HUES64 (cell line): ENCODE results near the gene DENND6A.

ENCODE experiments used
- H3K27ac ChIP-seq: 2 replicates; pipeline ENCODE4 v1.7.0; 2013; ENCODE audit warnings: low read depth, low read length, inconsistent platforms
- H3K27me3 ChIP-seq: 2 replicates; pipeline ENCODE4 v1.6.1; 2013; ENCODE audit warnings: mild to moderate bottlenecking, low read length; ENCODE audit not compliant: insufficient read depth
- H3K36me3 ChIP-seq: 2 replicates; pipeline ENCODE4 v1.6.1; 2013; ENCODE audit warnings: mild to moderate bottlenecking, low read length; ENCODE audit not compliant: insufficient read depth
- H3K4me1 ChIP-seq: 2 replicates; pipeline ENCODE4 v1.6.1; 2013; ENCODE audit warnings: mild to moderate bottlenecking, low read length, moderate library complexity; ENCODE audit not compliant: insufficient read depth
- H3K4me3 ChIP-seq: 2 replicates; pipeline ENCODE4 v1.5.1; 2013; ENCODE audit warnings: mild to moderate bottlenecking, low read length, moderate library complexity
- H3K9ac ChIP-seq: 2 replicates; pipeline ENCODE4 v1.6.1; 2013; ENCODE audit warnings: mild to moderate bottlenecking, low read depth, low read length
- H3K9me3 ChIP-seq: 2 replicates; pipeline ENCODE4 v1.6.1; 2013; ENCODE audit warnings: low read depth, low read length; ENCODE audit not compliant: insufficient read depth
- whole genome bisulfite sequencing: fragments of 150-250, 120-280 bp; methylation state at CpG from one replicate; pipeline ENCODE4 v1.1.7; 2013; ENCODE audit warnings: missing lambda C conversion rate; 5-methylcytosine and 5-hydroxymethylcytosine counted together

DENND6A gene

DNA sequence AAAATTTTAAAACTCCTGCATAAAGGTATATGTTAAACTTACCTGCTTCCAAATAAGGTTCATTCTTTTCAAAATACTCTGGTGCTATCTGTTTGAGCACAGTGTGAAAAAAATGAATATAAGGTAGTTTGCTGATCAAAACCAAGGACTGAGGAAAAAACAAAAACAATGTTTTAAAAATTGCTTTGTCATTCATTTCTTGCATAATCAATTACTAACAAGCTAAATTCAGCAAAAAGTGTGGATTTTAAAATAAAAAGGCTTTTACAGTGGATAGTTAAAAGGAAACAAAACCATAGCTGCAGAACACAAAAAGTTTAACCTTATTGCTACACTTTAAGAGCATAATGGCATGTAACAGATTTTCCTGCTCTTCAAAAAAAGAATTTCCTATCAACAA lies 31.5 kb downstream of the DENND6A start:
- Histone ChIP-seq H3K4me3 (no peak overlapping the region), H3K36me3 (peaks cover 69% of the 10 kb centered on the region), H3K4me1 (peaks cover 14% of the 10 kb centered on the region), H3K27me3 (no peaks in the 10 kb centered on the region), H3K9me3 (no peaks in the 10 kb centered on the region), H3K27ac (no peak overlapping the region), H3K9ac (no peak overlapping the region)

DNA sequence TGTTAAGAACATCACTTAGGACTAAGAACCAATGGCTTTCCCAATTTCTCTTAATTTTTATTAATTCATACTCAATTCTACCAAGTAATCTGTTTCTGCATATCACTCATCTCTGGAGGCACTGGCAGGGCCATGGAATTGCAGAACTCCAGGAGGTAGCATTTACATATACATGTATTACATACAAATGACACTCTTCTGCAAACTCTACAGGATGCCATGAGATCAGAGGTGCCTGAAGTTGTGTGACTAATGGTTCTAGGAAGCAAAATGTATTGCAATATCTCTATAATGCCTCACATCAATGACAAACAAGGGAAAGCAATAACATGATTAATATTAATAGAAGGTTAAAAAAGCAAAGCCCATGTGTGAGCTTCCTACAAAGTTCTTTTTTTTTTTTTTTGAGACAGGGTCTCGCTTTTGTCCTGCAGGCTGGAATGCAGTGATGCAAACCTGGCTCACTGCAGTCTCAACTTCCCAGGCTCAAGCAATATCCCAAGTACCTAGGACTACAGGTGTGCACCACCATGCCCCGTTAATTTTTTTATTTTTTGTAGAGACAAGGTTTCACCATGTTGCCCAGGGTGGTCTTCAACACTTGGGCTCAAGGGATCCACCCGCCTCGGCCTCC lies 33.0 kb downstream of the DENND6A start:
- Histone ChIP-seq H3K9ac (0 out of 2 replicates have a peak overlapping the region, but pooled peaks have one; percentile 24), H3K27ac (peak overlapping the region; percentile 64; the same call in 1 of the 2 replicates), H3K4me3 (no peak overlapping the region), H3K4me1 (peaks cover 14% of the 10 kb centered on the region), H3K27me3 (no peaks in the 10 kb centered on the region), H3K9me3 (no peaks in the 10 kb centered on the region), H3K36me3 (peaks cover 66% of the 10 kb centered on the region)
- WGBS = 91% methylated on average over 4 of the region's 4 CpGs

DNA sequence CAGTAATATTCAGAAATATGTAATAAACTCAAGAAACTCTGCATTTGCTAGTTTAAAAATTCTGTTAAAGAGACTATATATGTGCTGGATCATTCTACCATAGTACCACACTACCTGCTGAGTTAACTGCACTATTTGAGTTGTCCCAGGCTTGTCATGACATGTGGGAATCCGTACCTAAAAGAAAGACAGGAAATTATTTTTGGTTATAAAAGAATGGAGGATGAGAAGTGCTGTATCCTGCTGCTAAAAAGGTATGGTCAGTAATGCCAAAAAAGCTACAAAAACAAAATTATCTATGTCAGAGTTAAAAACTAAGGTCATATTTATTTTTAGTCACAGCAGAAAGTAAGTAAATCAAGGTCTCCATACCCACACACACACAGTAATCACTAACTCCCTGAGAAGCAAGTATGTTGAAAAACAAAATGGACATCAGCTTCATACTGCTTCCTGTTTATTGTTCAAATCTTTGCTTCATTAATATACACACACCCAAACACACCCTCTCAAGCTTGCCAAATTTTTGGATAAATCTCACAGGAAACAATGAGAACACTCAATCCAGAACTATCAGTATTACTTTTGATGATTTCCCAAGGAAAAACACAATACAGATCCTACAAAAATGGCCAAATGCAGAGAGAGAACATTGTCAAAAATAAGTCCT lies 33.7 kb downstream of the DENND6A start:
- Histone ChIP-seq H3K9me3 (no peaks in the 10 kb centered on the region), H3K27ac (peak overlapping the region; percentile 64; the same call in 1 of the 2 replicates), H3K27me3 (no peaks in the 10 kb centered on the region), H3K36me3 (peaks cover 64% of the 10 kb centered on the region), H3K4me3 (no peak overlapping the region), H3K4me1 (peaks cover 14% of the 10 kb centered on the region), H3K9ac (no peak overlapping the region)
- WGBS = 91% methylated on average over 1 of the region's 1 CpG

DNA sequence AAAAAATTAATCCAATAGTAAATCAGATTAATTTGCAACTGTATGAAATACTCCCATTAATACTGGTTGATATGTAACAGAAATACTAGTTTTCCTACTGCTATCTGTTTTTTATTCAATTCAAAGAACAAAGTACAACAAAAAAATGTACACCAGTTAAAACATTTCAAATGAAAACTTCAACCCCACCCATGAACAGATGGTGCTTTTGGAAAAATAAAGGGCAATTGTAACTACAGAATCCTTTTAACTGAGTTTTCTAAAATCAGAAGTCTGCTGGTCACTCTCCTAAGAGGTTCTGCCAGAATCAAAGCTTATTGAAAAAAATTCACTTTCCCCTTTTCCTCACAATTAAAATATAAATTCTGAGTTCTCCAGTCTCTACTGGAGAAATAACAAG lies 34.3 kb downstream of the DENND6A start:
- Histone ChIP-seq H3K27ac (no peak overlapping the region), H3K9ac (no peak overlapping the region), H3K9me3 (no peaks in the 10 kb centered on the region), H3K36me3 (peaks cover 58% of the 10 kb centered on the region), H3K4me1 (peaks cover 14% of the 10 kb centered on the region), H3K27me3 (no peaks in the 10 kb centered on the region), H3K4me3 (no peak overlapping the region)

DNA sequence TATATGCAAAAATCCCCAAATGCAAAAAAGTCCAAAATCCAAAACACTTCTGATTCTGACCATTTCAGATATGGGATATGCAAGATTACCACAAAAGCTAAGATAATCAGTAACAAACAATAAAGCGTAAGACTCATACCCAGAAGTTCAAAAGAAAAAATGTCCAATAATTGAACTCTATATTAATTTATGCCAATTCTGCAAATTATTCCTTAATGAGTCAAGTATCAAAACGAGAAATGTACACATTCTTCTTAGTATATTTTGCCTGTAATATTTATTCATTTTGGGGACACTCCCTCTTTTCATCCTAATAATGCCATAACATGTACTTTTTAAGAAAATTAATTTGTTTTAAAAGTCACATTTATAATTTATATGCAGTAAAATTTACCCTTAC lies 37.1 kb downstream of the DENND6A start:
- H3K9me3 ChIP-seq = no peaks in the 10 kb centered on the region
- no peak overlapping the region for H3K9ac ChIP-seq
- H3K4me1 ChIP-seq = peaks cover 14% of the 10 kb centered on the region
- 88% methylated on average over 1 of the region's 2 CpGs for WGBS
- no peak overlapping the region for H3K4me3 ChIP-seq
- no peaks in the 10 kb centered on the region for H3K27me3 ChIP-seq
- peaks cover 52% of the 10 kb centered on the region for H3K36me3 ChIP-seq
- H3K27ac ChIP-seq = no peak overlapping the region

DNA sequence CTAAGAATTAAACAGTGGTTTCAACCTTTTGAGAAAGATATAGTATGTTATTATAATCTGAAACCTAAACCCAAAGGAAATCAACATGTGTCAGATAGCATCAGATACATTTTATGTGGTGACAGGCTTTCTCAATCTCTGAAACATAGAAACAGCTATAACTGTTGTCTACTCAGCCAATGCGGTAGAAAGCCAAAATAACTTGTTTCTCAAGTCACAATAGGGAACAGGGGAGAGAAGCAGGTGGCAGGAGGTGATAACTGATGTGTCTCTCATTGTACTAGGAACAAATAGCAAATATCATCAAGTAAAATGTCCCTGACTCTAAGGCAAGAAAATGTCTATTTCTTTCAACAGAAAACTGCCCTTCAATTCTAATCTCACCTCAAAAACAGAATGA lies 38.6 kb downstream of the DENND6A start:
- Histone ChIP-seq H3K27ac (no peak overlapping the region), H3K4me1 (peaks cover 2% of the 10 kb centered on the region)

DNA sequence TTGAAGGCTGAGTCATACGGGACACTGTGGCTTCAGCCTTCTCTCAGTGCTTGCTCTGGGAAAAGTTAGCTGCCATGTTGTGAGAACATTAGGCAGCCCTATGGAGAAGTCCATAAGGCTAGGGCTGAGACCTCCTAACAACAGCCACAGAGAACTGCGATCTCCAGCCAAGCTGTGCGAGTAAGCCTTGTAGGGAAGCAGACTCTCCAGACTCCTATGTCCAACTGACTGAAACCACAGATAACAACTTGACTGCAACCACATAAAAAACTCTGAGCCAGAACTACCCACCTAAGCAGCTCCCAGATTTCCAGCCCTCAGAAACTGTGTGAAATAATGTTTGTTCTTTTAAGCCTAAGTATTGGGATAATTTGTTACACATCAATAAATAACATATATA lies 40.7 kb downstream of the DENND6A start:
- 97% methylated on average over 3 of the region's 3 CpGs for WGBS
- no peak overlapping the region for H3K27ac ChIP-seq
- H3K36me3 ChIP-seq = peaks cover 35% of the 10 kb centered on the region
- no peak overlapping the region for H3K4me3 ChIP-seq
- H3K27me3 ChIP-seq = no peaks in the 10 kb centered on the region
- no peak overlapping the region for H3K9ac ChIP-seq
- H3K9me3 ChIP-seq = no peaks in the 10 kb centered on the region; the same call in 1 of the 2 replicates
- no peaks in the 10 kb centered on the region for H3K4me1 ChIP-seq

More for the DNA sequence above, 38.6 kb downstream of the DENND6A start:
- H3K4me3 ChIP-seq = no peak overlapping the region
- H3K36me3 ChIP-seq = peaks cover 47% of the 10 kb centered on the region
- 100% methylated on average over 1 of the region's 1 CpG for WGBS
- no peak overlapping the region for H3K9ac ChIP-seq
- H3K9me3 ChIP-seq = no peaks in the 10 kb centered on the region
- no peaks in the 10 kb centered on the region for H3K27me3 ChIP-seq

DNA sequence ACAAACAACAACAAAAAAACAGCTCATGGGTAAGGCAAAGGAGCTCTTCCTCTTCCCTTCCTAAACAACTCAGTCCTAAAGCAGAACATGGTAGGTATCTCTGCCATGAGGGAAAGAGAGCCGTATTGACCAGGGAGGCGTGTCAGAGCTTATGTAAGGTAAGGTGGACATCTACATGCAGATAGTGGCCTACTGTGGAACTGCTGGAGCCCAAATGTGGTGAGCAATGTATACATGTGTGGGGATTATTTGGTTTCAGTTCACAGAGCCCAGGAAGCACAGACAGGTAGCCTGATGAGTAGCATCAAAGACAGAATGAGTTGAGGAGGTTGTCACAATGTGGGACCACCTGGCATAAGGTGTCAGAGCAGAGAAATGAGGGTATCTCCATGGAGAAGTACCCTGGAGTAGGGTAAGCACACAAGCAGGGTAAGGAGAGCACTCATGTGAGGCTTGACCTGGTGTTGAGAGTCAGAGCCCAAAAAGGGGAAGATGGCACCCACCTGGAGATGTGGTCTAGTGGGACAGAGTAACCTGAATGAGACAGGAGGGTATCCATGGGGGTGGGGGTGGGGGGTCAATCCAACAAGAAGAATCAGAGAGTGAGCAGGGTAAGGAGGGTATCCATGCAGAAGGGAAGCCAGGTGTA lies 45.5 kb downstream of the DENND6A start:
- H3K9me3 ChIP-seq = no peaks in the 10 kb centered on the region; the same call in 1 of the 2 replicates
- no peaks in the 10 kb centered on the region for H3K27me3 ChIP-seq
- no peak overlapping the region for H3K9ac ChIP-seq
- peaks cover 26% of the 10 kb centered on the region for H3K36me3 ChIP-seq
- 93% methylated on average over 2 of the region's 2 CpGs for WGBS
- H3K4me1 ChIP-seq = no peaks in the 10 kb centered on the region
- no peak overlapping the region for H3K4me3 ChIP-seq
- H3K27ac ChIP-seq = no peak overlapping the region

DNA sequence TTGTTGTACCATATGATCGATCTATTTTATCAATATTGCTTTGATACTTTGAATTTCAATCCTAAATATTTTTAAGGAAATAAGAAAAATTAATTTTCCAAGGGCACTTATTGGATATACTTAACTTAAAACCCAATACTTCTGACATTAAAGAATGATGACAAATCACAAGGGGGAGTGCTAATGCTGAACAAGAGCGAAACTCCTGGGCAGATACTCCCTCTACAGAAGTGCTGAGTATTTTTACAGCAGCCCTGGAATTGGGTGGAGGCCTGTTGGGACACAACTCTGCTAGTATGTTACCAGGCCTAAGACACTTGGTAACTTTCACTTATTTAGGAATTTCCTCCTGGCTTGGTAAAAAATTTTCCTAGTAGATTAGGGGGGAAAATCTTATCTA lies 46.2 kb downstream of the DENND6A start:
- H3K4me3 ChIP-seq = no peak overlapping the region
- no peaks in the 10 kb centered on the region for H3K4me1 ChIP-seq
- peaks cover 31% of the 10 kb centered on the region for H3K36me3 ChIP-seq
- H3K9ac ChIP-seq = no peak overlapping the region
- H3K27me3 ChIP-seq = no peaks in the 10 kb centered on the region
- H3K27ac ChIP-seq = no peak overlapping the region
- H3K9me3 ChIP-seq = no peaks in the 10 kb centered on the region; the same call in 1 of the 2 replicates
- WGBS = 100% methylated on average over 1 of the region's 2 CpGs

DNA sequence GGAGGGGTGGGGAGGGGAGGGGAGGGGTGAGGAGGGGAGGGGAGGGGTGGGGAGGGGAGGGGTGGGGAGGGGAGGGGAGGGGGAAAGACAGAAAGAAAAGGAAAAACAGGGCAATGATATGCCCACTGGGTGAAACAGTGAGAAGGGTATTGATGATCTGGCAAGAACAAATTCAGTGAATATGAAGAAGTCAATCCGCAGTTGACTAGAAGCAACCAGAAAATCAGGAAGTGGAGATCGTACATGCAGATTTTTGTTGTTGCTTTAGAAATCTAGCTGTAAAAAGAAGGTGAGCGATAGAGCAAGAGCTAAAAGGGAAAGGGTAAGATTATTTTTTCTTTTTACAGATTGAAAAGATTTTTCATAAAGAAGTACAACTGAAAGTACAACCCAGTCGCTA lies 48.1 kb downstream of the DENND6A start:
- H3K36me3 ChIP-seq = peaks cover 33% of the 10 kb centered on the region
- no peak overlapping the region for H3K9ac ChIP-seq
- 94% methylated on average over 4 of the region's 4 CpGs for WGBS
- no peak overlapping the region for H3K4me3 ChIP-seq
- no peaks in the 10 kb centered on the region for H3K4me1 ChIP-seq
- no peaks in the 10 kb centered on the region for H3K27me3 ChIP-seq
- no peak overlapping the region for H3K27ac ChIP-seq
- H3K9me3 ChIP-seq = no peaks in the 10 kb centered on the region; the same call in 1 of the 2 replicates

DNA sequence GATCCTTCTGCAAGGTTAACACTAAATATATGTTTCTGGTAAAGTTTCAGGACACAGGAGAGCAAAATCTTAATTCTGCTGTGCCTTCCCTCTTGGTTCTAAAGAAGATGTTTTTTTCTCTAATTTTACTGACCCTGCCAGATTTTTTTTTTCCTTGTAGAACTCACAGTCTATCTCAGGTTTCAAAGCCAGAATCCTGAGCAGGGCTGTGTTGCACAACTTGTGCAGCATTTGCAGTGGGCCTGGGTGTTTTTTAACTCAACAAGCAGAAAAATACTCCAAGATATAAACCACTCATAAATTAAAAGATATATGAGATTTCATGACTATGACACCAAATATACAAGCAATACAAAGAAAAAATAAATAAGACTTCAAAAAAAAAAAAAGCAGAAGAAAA lies 55.5 kb downstream of the DENND6A start:
- no peaks in the 10 kb centered on the region for H3K4me1 ChIP-seq
- H3K9me3 ChIP-seq = no peaks in the 10 kb centered on the region
- H3K36me3 ChIP-seq = peaks cover 65% of the 10 kb centered on the region
- no peak overlapping the region for H3K9ac ChIP-seq
- H3K27me3 ChIP-seq = no peaks in the 10 kb centered on the region
- no peak overlapping the region for H3K4me3 ChIP-seq
- H3K27ac ChIP-seq = no peak overlapping the region
